IPS DF 6.9 (cell line): ENCODE data around the gene SLC39A11.

ENCODE experiments used
- DNase-seq: peaks from one replicate; pipeline ENCODE4 v3.0.0-alpha.2; 2013; ENCODE audit warnings: low read depth, low spot score
- H3K27ac ChIP-seq: one replicate; pipeline ENCODE4 v1.5.1; 2013; ENCODE audit warnings: low read length, control low read depth
- H3K27me3 ChIP-seq: 2 replicates; pipeline ENCODE4 v1.6.1; 2013; ENCODE audit warnings: mild to moderate bottlenecking, low read length; ENCODE audit not compliant: control insufficient read depth, insufficient read depth
- H3K36me3 ChIP-seq: 2 replicates; pipeline ENCODE4 v1.6.1; 2013; ENCODE audit warnings: low read length; ENCODE audit not compliant: control insufficient read depth, insufficient read depth
- H3K4me1 ChIP-seq: 2 replicates; pipeline ENCODE4 v1.6.1; 2013; ENCODE audit warnings: low read length; ENCODE audit not compliant: control insufficient read depth, insufficient read depth
- H3K4me3 ChIP-seq: 2 replicates; pipeline ENCODE4 v1.5.1; 2013; ENCODE audit warnings: mild to moderate bottlenecking, low read length
- H3K9me3 ChIP-seq: 2 replicates; pipeline ENCODE4 v1.6.1; 2013; ENCODE audit warnings: low read length, inconsistent platforms; ENCODE audit not compliant: control insufficient read depth, insufficient read depth
- WGBS: extraction: QIAGEN DNeasy Blood & Tissue Kit; methylation state at CpG from one replicate; pipeline ENCODE4 v1.1.7; 2013; ENCODE audit warnings: mixed read lengths, missing lambda C conversion rate; ENCODE audit not compliant: insufficient read length, insufficient coverage; 5-methylcytosine and 5-hydroxymethylcytosine counted together

The SLC39A11 gene

GRCh38 chr17:72700226-72700625 is 392.3 kb downstream of the SLC39A11 start:
- Histone ChIP-seq H3K27ac (no peak overlapping the region), H3K27me3 (no peaks in the 10 kb centered on the region), H3K4me1 (no peaks in the 10 kb centered on the region; the same call in 1 of the 2 replicates), H3K36me3 (no peaks in the 10 kb centered on the region), H3K9me3 (no peaks in the 10 kb centered on the region), H3K4me3 (no peak overlapping the region)
- no CpG with 5 or more reads among the region's 3 CpGs for WGBS
- no peak for DNase-seq

- Histone ChIP-seq H3K4me1 (no peaks in the 10 kb centered on the region; the same call in 1 of the 2 replicates), H3K36me3 (no peaks in the 10 kb centered on the region), H3K9me3 (no peaks in the 10 kb centered on the region), H3K4me3 (no peak overlapping the region), H3K27me3 (no peaks in the 10 kb centered on the region), H3K27ac (no peak overlapping the region)
- WGBS = no CpG with 5 or more reads among the region's 4 CpGs
- DNase-seq = no peak
Observed at GRCh38 chr17:72699545-72699944, 392.9 kb downstream of the SLC39A11 start.

- Histone ChIP-seq H3K4me3 (no peak overlapping the region), H3K4me1 (no peaks in the 10 kb centered on the region; the same call in 1 of the 2 replicates), H3K27me3 (no peaks in the 10 kb centered on the region), H3K27ac (no peak overlapping the region), H3K9me3 (no peaks in the 10 kb centered on the region), H3K36me3 (no peaks in the 10 kb centered on the region)
- no CpG with 5 or more reads among the region's 9 CpGs for WGBS
- no peak for DNase-seq
Observed at GRCh38 chr17:72697602-72698146, 394.8 kb downstream of the SLC39A11 start.

- no peaks in the 10 kb centered on the region for H3K9me3 ChIP-seq
- WGBS = no CpG with 5 or more reads among the region's 8 CpGs
- no peak for DNase-seq
- no peak overlapping the region for H3K27ac ChIP-seq
- H3K4me3 ChIP-seq = no peak overlapping the region
- no peaks in the 10 kb centered on the region for H3K27me3 ChIP-seq
- H3K36me3 ChIP-seq = no peaks in the 10 kb centered on the region
- no peaks in the 10 kb centered on the region; the same call in 1 of the 2 replicates for H3K4me1 ChIP-seq
Observed at GRCh38 chr17:72696721-72697120, 395.8 kb downstream of the SLC39A11 start.

GRCh38 chr17:72696156-72696555 is 396.3 kb downstream of the SLC39A11 start:
- Histone ChIP-seq H3K36me3 (no peaks in the 10 kb centered on the region), H3K4me1 (no peaks in the 10 kb centered on the region; the same call in 1 of the 2 replicates), H3K27ac (no peak overlapping the region), H3K4me3 (no peak overlapping the region), H3K27me3 (no peaks in the 10 kb centered on the region), H3K9me3 (no peaks in the 10 kb centered on the region)
- no CpG with 5 or more reads among the region's 9 CpGs for WGBS
- no peak for DNase-seq

- Histone ChIP-seq H3K27ac (no peak overlapping the region), H3K4me1 (no peaks in the 10 kb centered on the region), H3K36me3 (no peaks in the 10 kb centered on the region), H3K27me3 (no peaks in the 10 kb centered on the region), H3K4me3 (no peak overlapping the region), H3K9me3 (no peaks in the 10 kb centered on the region)
- no peak for DNase-seq
- WGBS = no CpG with 5 or more reads among the region's 4 CpGs
Observed at GRCh38 chr17:72693956-72694355, 398.5 kb downstream of the SLC39A11 start.

- H3K27ac ChIP-seq = no peak overlapping the region
- no peak overlapping the region for H3K4me3 ChIP-seq
- DNase-seq = no peak
- H3K36me3 ChIP-seq = no peaks in the 10 kb centered on the region
- no peaks in the 10 kb centered on the region for H3K4me1 ChIP-seq
- WGBS = no CpG with 5 or more reads among the region's 15 CpGs
- H3K9me3 ChIP-seq = no peaks in the 10 kb centered on the region
- H3K27me3 ChIP-seq = no peaks in the 10 kb centered on the region
Observed at GRCh38 chr17:72693151-72693878, 399.2 kb downstream of the SLC39A11 start.

- H3K27ac ChIP-seq = no peak overlapping the region
- no peaks in the 10 kb centered on the region for H3K36me3 ChIP-seq
- DNase-seq = no peak
- no peaks in the 10 kb centered on the region for H3K9me3 ChIP-seq
- H3K4me3 ChIP-seq = no peak overlapping the region
- no peaks in the 10 kb centered on the region for H3K27me3 ChIP-seq
- no CpG with 5 or more reads among the region's 2 CpGs for WGBS
- H3K4me1 ChIP-seq = no peaks in the 10 kb centered on the region
Observed at GRCh38 chr17:72692676-72693075, 399.8 kb downstream of the SLC39A11 start.

GRCh38 chr17:72691586-72691985 is 400.9 kb downstream of the SLC39A11 start:
- no peak overlapping the region for H3K27ac ChIP-seq
- H3K4me3 ChIP-seq = no peak overlapping the region
- no peaks in the 10 kb centered on the region for H3K9me3 ChIP-seq
- no peaks in the 10 kb centered on the region for H3K4me1 ChIP-seq
- H3K27me3 ChIP-seq = no peaks in the 10 kb centered on the region
- H3K36me3 ChIP-seq = no peaks in the 10 kb centered on the region
- no peak for DNase-seq
- WGBS = no CpG with 5 or more reads among the region's 4 CpGs

- Histone ChIP-seq H3K4me1 (no peaks in the 10 kb centered on the region), H3K27ac (no peak overlapping the region), H3K9me3 (no peaks in the 10 kb centered on the region), H3K36me3 (no peaks in the 10 kb centered on the region), H3K4me3 (no peak overlapping the region), H3K27me3 (no peaks in the 10 kb centered on the region)
- DNase-seq = no peak
- no CpG with 5 or more reads among the region's 3 CpGs for WGBS
Observed at GRCh38 chr17:72691017-72691416, 401.5 kb downstream of the SLC39A11 start.

- Histone ChIP-seq H3K9me3 (no peaks in the 10 kb centered on the region), H3K36me3 (no peaks in the 10 kb centered on the region), H3K27ac (no peak overlapping the region), H3K27me3 (no peaks in the 10 kb centered on the region), H3K4me3 (no peak overlapping the region), H3K4me1 (no peaks in the 10 kb centered on the region)
- WGBS = no CpG with 5 or more reads among the region's 7 CpGs
- no peak for DNase-seq
Observed at GRCh38 chr17:72687886-72688285, 404.6 kb downstream of the SLC39A11 start.
